RPMI8226 (cell line): ENCODE results near the gene MPL.
"Not testable (repeated sequence)": the region's sequence is repeated elsewhere in the genome, so short reads cannot be mapped to it uniquely, and the experiment has no call there.

Source experiments
- DNase-seq: peaks from one replicate; pipeline ENCODE4 v3.0.0-alpha.2; 2015

MPL gene

DNA sequence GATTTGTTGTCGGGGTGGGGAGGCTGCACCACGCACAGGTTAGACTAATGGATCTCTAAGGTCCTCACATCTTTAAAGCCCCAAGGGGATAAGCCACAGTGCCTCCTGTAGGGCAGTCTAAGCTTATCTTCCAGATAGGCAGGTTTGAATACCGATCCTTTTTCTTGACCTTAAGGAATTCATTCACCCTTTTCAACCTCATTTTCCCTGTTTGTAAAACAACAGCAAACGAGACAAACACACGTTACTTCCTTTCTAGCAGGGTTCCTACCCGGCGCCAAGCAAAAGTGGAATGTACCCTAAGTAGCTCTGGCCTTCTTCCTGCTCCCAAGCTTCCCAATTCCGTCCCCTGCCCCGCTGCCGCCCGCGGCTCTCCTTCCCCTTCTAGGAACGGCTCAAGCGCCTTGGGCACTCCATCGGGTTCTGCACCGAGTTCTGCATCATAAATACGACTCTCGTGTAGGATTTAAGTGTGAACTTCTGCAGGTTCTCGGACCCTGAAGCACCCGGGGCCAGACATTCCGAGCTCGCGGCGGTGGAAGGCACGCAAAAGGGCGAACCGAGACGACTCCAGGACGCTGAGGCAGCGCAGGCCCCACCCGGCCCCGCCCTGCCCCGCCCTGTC, 20.6 kb downstream of the MPL start:
- peak; percentile 70 for DNase-seq

- DNase-seq = peak; percentile 100
Observed at GRCh38 chr1:43358746-43359693, 21.4 kb downstream of the MPL start, which contains the start of gene CDC20. CDC20 (plus strand) TSS chr1:43358981; CDS start chr1:43359216, 235 bp downstream.

- no peak for DNase-seq
Observed at GRCh38 chr1:43359696-43360095, 22.1 kb downstream of the MPL start.

DNA sequence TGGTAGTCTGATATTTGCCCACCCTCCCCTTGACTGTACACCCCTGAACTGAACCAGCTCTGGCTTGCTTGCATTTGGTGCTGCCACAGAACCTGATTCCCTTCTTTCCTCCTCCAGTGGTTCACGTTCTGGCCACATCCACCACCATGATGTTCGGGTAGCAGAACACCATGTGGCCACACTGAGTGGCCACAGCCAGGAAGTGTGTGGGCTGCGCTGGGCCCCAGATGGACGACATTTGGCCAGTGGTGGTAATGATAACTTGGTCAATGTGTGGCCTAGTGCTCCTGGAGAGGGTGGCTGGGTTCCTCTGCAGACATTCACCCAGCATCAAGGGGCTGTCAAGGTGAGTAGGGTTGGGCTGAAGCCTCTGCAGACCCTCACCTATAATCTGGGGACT, 23.0 kb downstream of the MPL start:
- DNase-seq = no peak

GRCh38 chr1:43363283-43363934, 25.8 kb downstream of the MPL start:
- DNase-seq = no peak

- no peak for DNase-seq
Observed at GRCh38 chr1:43363935-43364525, 26.4 kb downstream of the MPL start.

DNA sequence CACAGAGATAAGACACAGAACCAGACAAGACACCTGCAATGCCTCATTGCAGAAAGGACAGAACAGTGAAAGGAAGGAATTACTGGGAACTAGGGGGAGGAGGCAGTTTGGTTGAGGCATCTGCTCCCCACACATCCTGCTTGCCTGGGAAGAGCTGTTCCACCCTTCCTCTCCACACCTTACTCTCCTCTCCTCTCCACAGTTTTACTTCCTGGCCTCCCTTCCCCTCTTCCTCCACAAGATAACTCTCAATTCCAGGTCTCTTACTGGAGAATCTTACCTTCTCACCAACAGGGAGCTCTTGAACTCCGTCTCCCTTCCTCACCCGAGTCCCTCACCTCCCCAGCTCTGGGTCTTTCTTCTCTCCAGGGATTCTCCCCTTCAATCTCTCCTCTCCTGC, 28.1 kb downstream of the MPL start:
- no peak for DNase-seq

DNA sequence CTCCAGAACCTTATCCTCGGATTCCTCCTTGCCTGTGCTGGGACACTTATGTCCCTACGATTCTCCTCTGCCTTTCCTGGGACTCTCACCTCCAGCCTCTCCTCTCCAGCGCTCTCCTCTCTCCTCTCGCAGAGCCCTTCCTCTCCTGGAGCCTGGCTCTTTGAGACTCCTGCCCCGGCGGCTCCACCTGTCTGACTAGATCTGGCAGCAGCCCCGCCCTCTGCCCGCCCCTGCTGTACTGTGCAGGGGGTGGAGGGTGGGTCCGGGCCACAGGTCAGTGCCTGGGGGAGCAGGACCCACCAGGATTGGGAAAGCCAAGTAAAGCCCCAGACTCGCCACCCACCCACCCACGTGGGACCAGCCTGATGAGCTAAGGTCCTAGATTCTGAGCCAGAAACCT, 28.6 kb downstream of the MPL start:
- no peak for DNase-seq

DNA sequence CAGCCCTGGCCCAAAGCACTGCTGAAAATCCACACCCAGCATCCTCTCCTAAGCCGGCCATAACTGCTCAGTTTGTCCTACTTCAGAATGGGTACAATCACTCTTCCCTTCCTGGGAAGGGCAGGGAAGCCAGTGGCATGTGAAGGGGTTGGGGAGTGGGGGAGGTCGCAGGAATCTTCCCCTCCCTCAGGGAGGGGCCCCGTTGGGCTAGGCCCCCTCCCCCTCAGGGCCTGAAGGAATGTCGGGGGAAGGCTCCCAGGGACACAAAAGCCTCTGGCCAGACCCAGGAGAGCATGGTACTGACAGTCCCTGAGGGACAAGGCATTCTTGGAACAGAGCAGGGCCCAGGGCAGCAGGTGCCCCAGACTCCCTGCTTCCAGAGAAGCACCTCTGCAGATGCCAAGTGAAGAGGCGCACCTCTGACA, 29.0 kb downstream of the MPL start:
- DNase-seq = no peak

- peak; percentile 46 for DNase-seq
Observed at GRCh38 chr1:43367026-43367903, 29.6 kb downstream of the MPL start.

GRCh38 chr1:43367904-43368645, 30.5 kb downstream of the MPL start, which contains the start of gene ELOVL1:
ELOVL1 (minus strand) TSS chr1:43368011; CDS start chr1:43365609, 2,402 bp downstream.
- peak; percentile 97 for DNase-seq

GRCh38 chr1:43368646-43369020, 31.0 kb downstream of the MPL start:
- no peak for DNase-seq

DNA sequence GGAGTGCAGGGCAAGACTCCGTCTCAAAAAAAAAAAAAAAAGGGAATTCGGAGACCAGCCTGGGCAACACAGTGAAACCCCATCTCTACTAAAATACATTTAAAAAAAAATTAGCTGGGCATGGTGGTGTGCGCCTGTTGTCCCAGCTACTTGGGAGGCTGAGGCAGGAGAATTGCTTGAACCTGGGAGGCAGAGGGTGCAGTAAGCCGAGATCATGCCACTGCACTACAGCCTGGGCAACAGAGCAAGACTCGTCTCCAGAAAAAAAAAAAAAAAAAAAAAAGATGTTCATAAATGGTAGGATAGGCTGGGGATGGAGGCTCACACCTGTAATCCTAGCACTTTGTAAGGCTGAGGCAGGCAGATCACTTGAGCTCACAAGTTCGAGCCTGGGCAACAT, 32.2 kb downstream of the MPL start:
- DNase-seq = not testable (repeated sequence)

DNA sequence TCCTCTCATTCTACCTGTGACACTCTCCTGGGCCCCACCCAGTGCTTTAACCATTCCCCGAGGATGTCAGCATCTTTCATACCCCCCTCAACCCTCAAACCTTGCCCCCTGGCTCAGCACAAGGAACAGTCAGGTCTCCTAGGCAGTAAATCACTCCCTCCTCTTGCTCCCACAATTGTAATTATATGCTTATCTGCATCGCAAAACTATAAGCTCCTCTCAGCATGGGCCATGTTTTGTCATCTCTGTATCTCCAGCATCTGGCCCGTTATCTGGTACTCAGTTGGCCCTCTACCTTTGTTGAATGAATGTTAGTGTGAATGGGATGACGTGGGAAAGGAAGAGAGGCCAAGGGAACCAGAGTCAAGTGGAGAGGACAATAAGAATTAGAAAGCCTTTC, 32.9 kb downstream of the MPL start:
- DNase-seq = no peak

DNA sequence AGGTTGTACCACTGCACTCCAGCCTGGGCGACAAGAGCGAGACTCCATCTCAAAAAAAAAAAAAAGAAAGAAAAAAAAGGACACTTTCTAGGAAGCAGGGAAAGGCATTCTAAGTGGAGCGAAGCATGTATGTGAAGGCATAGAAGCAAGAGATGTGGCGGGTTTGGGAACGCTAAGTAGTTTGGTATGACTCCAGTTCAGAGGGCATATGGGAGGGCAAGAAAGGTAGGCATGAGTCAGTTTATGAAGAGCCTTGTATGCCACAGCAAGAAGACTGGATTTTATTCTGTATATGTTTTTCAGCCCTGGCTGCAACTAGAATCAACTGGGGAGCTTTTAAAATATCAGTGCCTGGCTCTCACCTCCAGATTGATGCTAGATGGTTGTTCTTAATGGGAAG, 34.6 kb downstream of the MPL start:
- DNase-seq = no peak

- DNase-seq = no peak
Observed at GRCh38 chr1:43373066-43373940, 35.7 kb downstream of the MPL start.

DNA sequence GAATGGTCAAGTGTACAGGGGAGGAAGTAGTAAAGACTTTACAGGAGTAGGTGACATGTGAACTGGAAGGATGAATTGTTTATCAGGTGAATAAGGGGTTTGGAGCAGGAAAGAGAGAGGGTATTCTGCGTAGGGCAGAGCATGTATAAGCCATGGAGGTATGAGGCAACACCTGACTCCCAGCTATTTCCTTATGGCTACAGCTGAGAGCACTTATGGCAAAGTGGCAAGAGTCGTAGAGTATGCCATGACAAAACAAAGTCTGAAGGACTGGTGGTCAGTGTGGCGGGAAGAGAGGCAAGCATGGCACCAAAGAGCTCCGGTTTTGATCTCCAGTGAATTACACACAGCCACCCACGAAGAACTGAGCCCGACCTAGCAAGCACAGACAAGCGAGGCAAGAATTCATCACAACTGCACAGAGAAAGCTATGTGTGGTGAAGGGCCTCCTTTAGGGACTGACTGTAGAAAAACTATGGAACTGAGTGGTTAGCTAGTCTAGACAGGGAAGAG, 39.2 kb downstream of the MPL start:
- DNase-seq = no peak

DNA sequence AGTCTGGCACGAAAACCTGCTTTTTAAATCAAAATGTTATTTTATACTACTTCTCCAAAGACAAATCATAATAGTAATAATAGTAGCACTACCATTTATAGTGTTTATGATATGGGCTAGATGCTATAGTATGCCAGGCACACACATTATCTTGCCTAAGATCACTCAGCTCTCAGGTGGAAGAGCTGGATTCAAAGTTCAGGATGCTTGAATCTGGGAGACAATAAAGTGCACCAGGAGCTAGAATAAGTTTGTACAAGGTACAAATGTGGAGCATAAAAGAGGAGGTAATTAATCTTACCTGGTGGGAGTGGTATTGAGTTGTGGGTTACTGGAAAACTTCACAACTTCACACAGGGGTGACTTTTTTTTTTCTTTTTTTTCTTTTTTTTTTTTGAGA, 40.2 kb downstream of the MPL start:
- no peak for DNase-seq

- no peak for DNase-seq
Observed at GRCh38 chr1:43379476-43379875, 41.9 kb downstream of the MPL start.

- DNase-seq = no peak
Observed at GRCh38 chr1:43381612-43382011, 44.0 kb downstream of the MPL start.
